Cerebellar nuclear complex (tissue), 1 donor: ENCODE measurements around the gene ATAD3A.

Source experiments
- DNase-seq, 2 experiments: peaks; one replicate each; lab custom pipeline; 2025; lab: John Stamatoyannopoulos, UW

Gene ATAD3A

GRCh38 chr1:1583347-1584010 lies 71.5 kb downstream of the ATAD3A start:
- DNase-seq: no peak
